Neural cell (in vitro differentiated cells): ENCODE data around the gene KASH5. TPM values are rescaled to one million over a fixed set of nuclear protein-coding genes. Genes with fewer than 3 reads are reported as not detected.

Source experiments
- H2AFZ ChIP-seq: fragments of 200-600, 300-800 bp; sonication (generic), shearing (Covaris generic); 2 replicates; pipeline ENCODE4 v1.6.0; 2014; ENCODE audit warnings: low read depth, mild to moderate bottlenecking, antibody characterized with exemption, low read length, moderate library complexity
- H3F3A ChIP-seq: fragments of 200-600 bp; shearing (Covaris generic); 2 replicates; pipeline ENCODE4 v1.6.1; 2016; ENCODE audit warnings: mild to moderate bottlenecking, moderate library complexity, mixed read lengths, antibody characterized with exemption, low read length; ENCODE audit not compliant: insufficient read depth, poor library complexity, severe bottlenecking
- H3K27ac ChIP-seq: fragments of 200-600, 300-800 bp; sonication (generic), shearing (Covaris generic); 2 replicates; pipeline ENCODE4 v1.5.1; 2014; ENCODE audit warnings: mild to moderate bottlenecking, low read length, moderate library complexity
- H3K27me3 ChIP-seq: fragments of 300-800, 200-600 bp; sonication (generic), shearing (Covaris generic); 2 replicates; pipeline ENCODE4 v1.6.0; 2014; ENCODE audit warnings: mild to moderate bottlenecking, low read depth, low read length, moderate library complexity; ENCODE audit not compliant: insufficient read depth
- H3K36me3 ChIP-seq: fragments of 300-800, 200-600 bp; sonication (generic), shearing (Covaris generic); 2 replicates; pipeline ENCODE4 v1.5.1; 2014; ENCODE audit warnings: mild to moderate bottlenecking, antibody characterized with exemption, low read length, moderate library complexity; ENCODE audit not compliant: insufficient read depth
- H3K4me2 ChIP-seq: fragments of 300-800, 200-600 bp; sonication (generic), shearing (Covaris generic); 2 replicates; pipeline ENCODE4 v1.6.0; 2014; ENCODE audit warnings: mild to moderate bottlenecking, low read length
- H3K4me3 ChIP-seq: fragments of 300-800, 200-600 bp; sonication (generic), shearing (Covaris generic); 2 replicates; pipeline ENCODE4 v1.5.1; 2014; ENCODE audit warnings: mild to moderate bottlenecking, low read length, moderate library complexity
- H3K79me2 ChIP-seq: fragments of 200-600 bp; shearing (Covaris generic); replicated peaks from 2 replicates; pipeline ENCODE4 v1.6.0; 2014; ENCODE audit warnings: mild to moderate bottlenecking, low read length, moderate library complexity; ENCODE audit not compliant: insufficient read depth
- H3K9ac ChIP-seq: fragments of 300-800, 200-600 bp; sonication (generic), shearing (Covaris generic); 2 replicates; pipeline ENCODE4 v1.6.1; 2016; ENCODE audit warnings: mild to moderate bottlenecking, low read length, mixed read lengths
- H3K9me2 ChIP-seq: fragments of 200-600 bp; shearing (Covaris generic); 2 replicates; pipeline ENCODE4 v1.6.1; 2016; ENCODE audit warnings: mild to moderate bottlenecking, low read length, mixed read lengths; ENCODE audit not compliant: insufficient read depth
- H3K9me3 ChIP-seq: fragments of 200-600, 300-800 bp; sonication (generic), shearing (Covaris generic); 2 replicates; pipeline ENCODE4 v1.6.1; 2016; ENCODE audit warnings: mild to moderate bottlenecking, mixed run types, low read length, moderate library complexity, mixed read lengths
- H4K20me1 ChIP-seq: fragments of 200-600 bp; shearing (Covaris generic); 2 replicates; pipeline ENCODE4 v1.6.1; 2016; ENCODE audit warnings: mild to moderate bottlenecking, mixed run types; ENCODE audit not compliant: insufficient read depth
- EP300 ChIP-seq: fragments of 450-650 bp; conservative IDR thresholded peaks from 2 replicates; pipeline ENCODE4 v1.6.1; 2014; ENCODE audit warnings: antibody characterized with exemption, mild to moderate bottlenecking, moderate library complexity; ENCODE audit not compliant: poor library complexity, severe bottlenecking
- EZH2 ChIP-seq: fragments of 200-600, 300-800 bp; shearing (Covaris generic), sonication (generic); IDR thresholded peaks from 2 replicates; pipeline ENCODE4 v1.6.1; 2014; ENCODE audit warnings: antibody characterized with exemption, low read length, borderline replicate concordance, mild to moderate bottlenecking; ENCODE audit not compliant: insufficient read depth, poor library complexity, severe bottlenecking
- MXI1 ChIP-seq: fragments of 450-650 bp; conservative IDR thresholded peaks from 2 replicates; pipeline ENCODE4 v1.6.1; 2014; ENCODE audit warnings: antibody characterized with exemption, mild to moderate bottlenecking; ENCODE audit not compliant: poor library complexity, severe bottlenecking
- POLR2AphosphoS5 ChIP-seq: IDR thresholded peaks from 2 replicates; pipeline ENCODE4 v1.6.1; 2012
- RAD21 ChIP-seq: fragments of 450-650 bp; conservative IDR thresholded peaks from 2 replicates; pipeline ENCODE4 v1.6.1; 2014; ENCODE audit warnings: antibody characterized with exemption, mild to moderate bottlenecking, moderate library complexity
- SMC3 ChIP-seq: fragments of 450-650 bp; conservative IDR thresholded peaks from 2 replicates; pipeline ENCODE4 v1.6.1; 2014; ENCODE audit warnings: antibody characterized with exemption, mild to moderate bottlenecking, moderate library complexity; ENCODE audit not compliant: poor library complexity
- TAF1 ChIP-seq: IDR thresholded peaks from 2 replicates; pipeline ENCODE4 v1.6.1; 2012; ENCODE audit warnings: low read depth
- polyA plus RNA-seq: library from polyadenylated mRNA; depleted of rRNA; stranded (reverse); fragments of >200 nt; gene quantifications from 2 replicates; pipeline ENCODE4 v1.2.3, GENCODE V29; 2014
- TF ChIP-seq, protein P1 (sequence below): fragments of 450-650 bp; IDR thresholded peaks from 2 replicates; pipeline ENCODE4 v1.5.1; 2014; ENCODE audit warnings: antibody characterized with exemption, mild to moderate bottlenecking, moderate library complexity; ENCODE audit not compliant: poor library complexity, severe bottlenecking
- TF ChIP-seq, protein P2 (sequence below): IDR thresholded peaks from 2 replicates; pipeline ENCODE4 v1.6.1; 2012; ENCODE audit warnings: borderline replicate concordance

Gene KASH5
- polyA plus RNA-seq, 1 donor from 2014 or later: 0.11 TPM

DNA sequence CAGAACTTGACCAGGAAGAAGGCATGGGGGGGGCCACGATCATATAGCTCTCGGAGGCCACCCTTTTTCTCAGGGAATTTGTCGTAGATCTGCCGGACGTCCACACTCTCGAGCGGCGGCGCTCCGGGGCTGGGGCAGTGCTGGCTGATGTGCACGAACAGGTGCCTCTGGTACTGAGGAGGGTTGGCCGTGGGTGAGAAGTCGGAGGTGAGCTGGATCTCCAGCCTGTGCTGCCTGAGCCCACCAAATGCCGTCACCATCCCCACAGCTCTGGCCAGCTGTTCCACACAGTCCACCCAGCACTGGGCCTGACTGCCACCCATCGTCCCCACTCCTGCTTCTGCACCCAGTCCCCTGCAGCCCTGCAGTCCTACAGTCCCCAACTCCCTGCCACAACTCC, 40.9 kb upstream of the KASH5 start:
- H3K27me3 ChIP-seq: no peaks in the 10 kb centered on the region
- no peak overlapping the region for H2AFZ ChIP-seq
- no peaks in the 10 kb centered on the region for H4K20me1 ChIP-seq
- H3K4me2 ChIP-seq: no peak overlapping the region
- no peaks in the 10 kb centered on the region for H3K9me3 ChIP-seq
- no peaks in the 10 kb centered on the region for H3K36me3 ChIP-seq
- no peak overlapping the region for H3K9ac ChIP-seq
- no peak overlapping the region for H3K4me3 ChIP-seq
- H3K27ac ChIP-seq: no peak overlapping the region
- H3K79me2 ChIP-seq: no peaks in the 10 kb centered on the region
- no peaks in the 10 kb centered on the region for H3F3A ChIP-seq
- TF ChIP-seq POLR2AphosphoS5 (no peak), EP300 (no peak), EZH2 (no peak), SMC3 (no peak), MXI1 (no peak), RAD21 (no peak)
- TF ChIP-seq, protein P1, sequence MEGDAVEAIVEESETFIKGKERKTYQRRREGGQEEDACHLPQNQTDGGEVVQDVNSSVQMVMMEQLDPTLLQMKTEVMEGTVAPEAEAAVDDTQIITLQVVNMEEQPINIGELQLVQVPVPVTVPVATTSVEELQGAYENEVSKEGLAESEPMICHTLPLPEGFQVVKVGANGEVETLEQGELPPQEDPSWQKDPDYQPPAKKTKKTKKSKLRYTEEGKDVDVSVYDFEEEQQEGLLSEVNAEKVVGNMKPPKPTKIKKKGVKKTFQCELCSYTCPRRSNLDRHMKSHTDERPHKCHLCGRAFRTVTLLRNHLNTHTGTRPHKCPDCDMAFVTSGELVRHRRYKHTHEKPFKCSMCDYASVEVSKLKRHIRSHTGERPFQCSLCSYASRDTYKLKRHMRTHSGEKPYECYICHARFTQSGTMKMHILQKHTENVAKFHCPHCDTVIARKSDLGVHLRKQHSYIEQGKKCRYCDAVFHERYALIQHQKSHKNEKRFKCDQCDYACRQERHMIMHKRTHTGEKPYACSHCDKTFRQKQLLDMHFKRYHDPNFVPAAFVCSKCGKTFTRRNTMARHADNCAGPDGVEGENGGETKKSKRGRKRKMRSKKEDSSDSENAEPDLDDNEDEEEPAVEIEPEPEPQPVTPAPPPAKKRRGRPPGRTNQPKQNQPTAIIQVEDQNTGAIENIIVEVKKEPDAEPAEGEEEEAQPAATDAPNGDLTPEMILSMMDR: no peak
- TF ChIP-seq, protein P2, sequence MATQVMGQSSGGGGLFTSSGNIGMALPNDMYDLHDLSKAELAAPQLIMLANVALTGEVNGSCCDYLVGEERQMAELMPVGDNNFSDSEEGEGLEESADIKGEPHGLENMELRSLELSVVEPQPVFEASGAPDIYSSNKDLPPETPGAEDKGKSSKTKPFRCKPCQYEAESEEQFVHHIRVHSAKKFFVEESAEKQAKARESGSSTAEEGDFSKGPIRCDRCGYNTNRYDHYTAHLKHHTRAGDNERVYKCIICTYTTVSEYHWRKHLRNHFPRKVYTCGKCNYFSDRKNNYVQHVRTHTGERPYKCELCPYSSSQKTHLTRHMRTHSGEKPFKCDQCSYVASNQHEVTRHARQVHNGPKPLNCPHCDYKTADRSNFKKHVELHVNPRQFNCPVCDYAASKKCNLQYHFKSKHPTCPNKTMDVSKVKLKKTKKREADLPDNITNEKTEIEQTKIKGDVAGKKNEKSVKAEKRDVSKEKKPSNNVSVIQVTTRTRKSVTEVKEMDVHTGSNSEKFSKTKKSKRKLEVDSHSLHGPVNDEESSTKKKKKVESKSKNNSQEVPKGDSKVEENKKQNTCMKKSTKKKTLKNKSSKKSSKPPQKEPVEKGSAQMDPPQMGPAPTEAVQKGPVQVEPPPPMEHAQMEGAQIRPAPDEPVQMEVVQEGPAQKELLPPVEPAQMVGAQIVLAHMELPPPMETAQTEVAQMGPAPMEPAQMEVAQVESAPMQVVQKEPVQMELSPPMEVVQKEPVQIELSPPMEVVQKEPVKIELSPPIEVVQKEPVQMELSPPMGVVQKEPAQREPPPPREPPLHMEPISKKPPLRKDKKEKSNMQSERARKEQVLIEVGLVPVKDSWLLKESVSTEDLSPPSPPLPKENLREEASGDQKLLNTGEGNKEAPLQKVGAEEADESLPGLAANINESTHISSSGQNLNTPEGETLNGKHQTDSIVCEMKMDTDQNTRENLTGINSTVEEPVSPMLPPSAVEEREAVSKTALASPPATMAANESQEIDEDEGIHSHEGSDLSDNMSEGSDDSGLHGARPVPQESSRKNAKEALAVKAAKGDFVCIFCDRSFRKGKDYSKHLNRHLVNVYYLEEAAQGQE: no peak
- no peaks in the 10 kb centered on the region for H3K9me2 ChIP-seq

- Histone ChIP-seq H3K27me3 (no peaks in the 10 kb centered on the region), H3F3A (no peaks in the 10 kb centered on the region), H3K79me2 (no peaks in the 10 kb centered on the region), H3K36me3 (no peaks in the 10 kb centered on the region), H4K20me1 (no peaks in the 10 kb centered on the region), H3K27ac (no peak overlapping the region), H3K4me2 (no peak overlapping the region), H3K9ac (no peak overlapping the region), H3K4me3 (no peak overlapping the region), H2AFZ (peak overlapping the region; percentile 24), H3K9me2 (no peaks in the 10 kb centered on the region), H3K9me3 (no peaks in the 10 kb centered on the region)
- TF ChIP-seq, protein P2: no peak
- TF ChIP-seq, protein P1: peak; percentile 47
- no peak for TF ChIP-seq TAF1
- no peak for TF ChIP-seq EP300
- no peak for TF ChIP-seq MXI1
- no peak for TF ChIP-seq POLR2AphosphoS5
- TF ChIP-seq RAD21: no peak
- TF ChIP-seq EZH2: no peak
- TF ChIP-seq SMC3: peak; percentile 34
Measured at GRCh38 chr19:49347835-49348234, 40.2 kb upstream of the KASH5 start.
